ENCODE results near the gene FYB2.
A peak's percentile ranks its signal among the peaks of the same experiment; 100 is the strongest.

FYB2 gene

DNA sequence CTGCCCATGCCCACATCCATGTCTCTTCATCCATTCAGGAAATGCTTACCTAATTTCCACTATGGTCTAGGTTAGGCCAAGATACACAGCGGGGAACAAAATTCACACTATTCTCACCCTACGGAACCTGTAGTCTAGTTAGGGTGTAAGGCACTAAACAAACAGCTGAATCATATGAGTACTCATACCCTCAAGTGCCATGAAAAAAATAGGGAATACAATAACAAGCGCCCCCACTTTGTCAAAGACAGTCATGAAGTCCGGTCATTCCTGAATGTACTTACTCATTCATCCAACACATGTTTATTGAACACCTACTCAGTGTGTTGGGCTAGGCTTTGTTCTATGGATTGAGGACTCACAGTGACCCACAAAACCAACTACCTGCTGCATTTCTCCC, 6.2 kb upstream of the FYB2 start:
- ChIA-PET POLR2A (no interaction called here), CTCF (interaction anchor here (1.0 to 1.4 kb wide), 3 partner anchors 9 to 1224 kb away, joined by 3 to 4 read pairs (median 4); no protein-coding TSS in a partner anchor)

DNA sequence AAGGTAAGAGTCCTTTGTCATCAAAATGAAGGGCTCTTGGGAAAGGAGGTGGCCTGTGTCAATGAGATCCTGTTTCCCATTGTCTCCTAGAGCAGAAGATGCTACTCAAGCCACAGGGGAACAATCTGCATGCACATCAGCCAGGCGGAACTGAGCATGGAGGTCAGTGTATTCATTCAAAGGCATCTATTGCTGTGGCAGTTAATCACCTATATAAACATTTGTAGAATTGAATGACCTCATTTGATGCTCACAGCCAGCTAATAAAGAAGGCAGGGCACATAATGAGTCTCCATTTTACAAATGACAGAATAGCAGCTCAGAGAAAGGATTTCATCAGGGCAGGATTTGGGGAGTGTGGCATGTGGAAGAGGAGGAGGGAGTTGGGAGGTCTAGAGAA, 5.7 kb upstream of the FYB2 start:
- H3K36me3 ChIP-seq (ENCODE audit: control insufficient read depth in 4 of 4, insufficient read depth in 4 of 4, low read length in 3 of 4), result no peaks in the 10 kb centered on the region
- no peak overlapping the region for H3K27ac ChIP-seq (ENCODE audit: insufficient read depth in 1 of 2, low read depth in 1 of 2, low read length in 2 of 2, poor library complexity in 1 of 2, severe bottlenecking in 2 of 2)
- DNase-seq, result no peak
- H3K4me1 ChIP-seq (ENCODE audit: control extremely low read depth in 1 of 4, control insufficient read depth in 4 of 4, insufficient read depth in 4 of 4, low read length in 3 of 4), result peaks cover 0 to 10% (median 0%) of the 10 kb centered on the region in 4 experiments
- H3K9me3 ChIP-seq (ENCODE audit: control extremely low read depth in 1 of 5, control insufficient read depth in 4 of 5, insufficient read depth in 2 of 5, low read depth in 1 of 5, low read length in 4 of 5), result no peaks in the 10 kb centered on the region
- H3K4me3 ChIP-seq (ENCODE audit: control insufficient read depth in 1 of 7, extremely low read depth in 1 of 7, insufficient read depth in 4 of 7, low read depth in 2 of 7, low read length in 6 of 7), result no peak overlapping the region
- ChIA-PET POLR2A (no interaction called here), CTCF (interaction anchor here (1.0 to 1.4 kb wide), 2 partner anchors 9 to 1224 kb away, joined by 3 to 4 read pairs; no protein-coding TSS in a partner anchor)
- peaks cover 0 to 12% (median 0%) of the 10 kb centered on the region in 5 experiments for H3K27me3 ChIP-seq (replicated peaks in 2 of 5; ENCODE audit: control insufficient read depth in 4 of 5, insufficient read depth in 5 of 5, low read length in 4 of 5)
- 91% methylated on average over 1 of the region's 1 CpG for WGBS (ENCODE audit: insufficient coverage)

More for the DNA sequence above, 6.2 kb upstream of the FYB2 start:
- no peaks in the 10 kb centered on the region for H3K9me3 ChIP-seq (ENCODE audit: control extremely low read depth in 1 of 5, control insufficient read depth in 4 of 5, insufficient read depth in 2 of 5, low read depth in 1 of 5, low read length in 4 of 5)
- H3K27me3 ChIP-seq (replicated peaks in 2 of 5; ENCODE audit: control insufficient read depth in 4 of 5, insufficient read depth in 5 of 5, low read length in 4 of 5), result peaks cover 0 to 16% (median 0%) of the 10 kb centered on the region in 5 experiments
- no peak for DNase-seq
- H3K4me3 ChIP-seq (ENCODE audit: control insufficient read depth in 1 of 7, extremely low read depth in 1 of 7, insufficient read depth in 4 of 7, low read depth in 2 of 7, low read length in 6 of 7), result no peak overlapping the region
- no peaks in the 10 kb centered on the region for H3K36me3 ChIP-seq (ENCODE audit: control insufficient read depth in 4 of 4, insufficient read depth in 4 of 4, low read length in 3 of 4)
- no peak overlapping the region for H3K27ac ChIP-seq (ENCODE audit: insufficient read depth in 1 of 2, low read depth in 1 of 2, low read length in 2 of 2, poor library complexity in 1 of 2, severe bottlenecking in 2 of 2)
- peaks cover 0 to 10% (median 0%) of the 10 kb centered on the region in 4 experiments for H3K4me1 ChIP-seq (ENCODE audit: control extremely low read depth in 1 of 4, control insufficient read depth in 4 of 4, insufficient read depth in 4 of 4, low read length in 3 of 4)
- 94% methylated on average over 3 of the region's 4 CpGs for WGBS (ENCODE audit: insufficient coverage)

DNA sequence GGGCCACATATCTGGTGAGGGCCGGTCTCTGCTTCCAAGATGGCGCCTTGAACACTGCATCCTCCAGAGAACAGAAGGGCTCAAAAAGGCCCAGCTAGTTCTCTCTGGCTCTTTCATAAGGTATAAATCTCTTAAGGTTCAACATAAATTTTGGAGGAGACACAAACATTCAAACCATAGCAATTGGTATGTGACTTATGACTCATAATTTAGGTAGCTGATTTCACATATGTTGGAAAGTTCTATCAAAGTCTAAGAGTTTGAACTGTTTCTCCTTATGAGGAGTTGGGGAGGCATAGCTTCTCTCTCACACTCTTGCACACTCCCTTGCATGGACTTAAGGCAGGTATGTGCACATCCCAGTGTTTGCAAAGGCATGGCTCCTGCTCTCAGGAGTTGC, 5.1 kb upstream of the FYB2 start:
- Histone ChIP-seq H3K27ac (ENCODE audit: insufficient read depth in 1 of 2, low read depth in 1 of 2, low read length in 2 of 2, poor library complexity in 1 of 2, severe bottlenecking in 2 of 2) (no peak overlapping the region), H3K9me3 (ENCODE audit: control extremely low read depth in 1 of 5, control insufficient read depth in 4 of 5, insufficient read depth in 2 of 5, low read depth in 1 of 5, low read length in 4 of 5) (no peaks in the 10 kb centered on the region), H3K4me3 (ENCODE audit: control insufficient read depth in 1 of 7, extremely low read depth in 1 of 7, insufficient read depth in 4 of 7, low read depth in 2 of 7, low read length in 6 of 7) (no peak overlapping the region), H3K4me1 (ENCODE audit: control extremely low read depth in 1 of 4, control insufficient read depth in 4 of 4, insufficient read depth in 4 of 4, low read length in 3 of 4) (peaks cover 0 to 10% (median 0%) of the 10 kb centered on the region in 4 experiments), H3K36me3 (ENCODE audit: control insufficient read depth in 4 of 4, insufficient read depth in 4 of 4, low read length in 3 of 4) (no peaks in the 10 kb centered on the region), H3K27me3 (replicated peaks in 2 of 5; ENCODE audit: control insufficient read depth in 4 of 5, insufficient read depth in 5 of 5, low read length in 4 of 5) (peaks cover 0 to 11% (median 0%) of the 10 kb centered on the region in 5 experiments)
- WGBS (ENCODE audit: insufficient coverage), result 100% methylated on average over 2 of the region's 2 CpGs
- POLR2A ChIA-PET, result no interaction called here
- CTCF ChIA-PET, result interaction anchor here (1.4 kb wide), 1 partner anchor 8 kb away, joined by 4 read pairs; no protein-coding TSS in a partner anchor
- DNase-seq, result no peak

DNA sequence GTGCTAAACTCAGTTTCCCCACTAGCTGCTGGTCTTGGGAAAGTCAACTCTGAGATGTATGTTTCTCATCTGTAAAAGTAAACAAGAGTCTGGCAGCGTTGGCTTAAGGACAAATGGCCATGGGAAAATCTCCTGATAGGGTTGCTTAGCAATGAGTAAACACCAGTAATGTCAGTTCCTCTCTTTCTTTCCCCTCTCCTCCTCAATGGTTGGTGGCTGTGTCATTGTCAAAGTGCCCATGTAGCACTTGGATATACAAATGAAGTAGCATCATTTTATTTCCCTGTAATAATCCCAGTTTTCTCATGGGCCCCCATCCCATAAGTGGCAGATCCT, 2.2 kb upstream of the FYB2 start:
- Histone ChIP-seq H3K9me3 (ENCODE audit: control extremely low read depth in 1 of 5, control insufficient read depth in 4 of 5, insufficient read depth in 2 of 5, low read depth in 1 of 5, low read length in 4 of 5) (no peaks in the 10 kb centered on the region), H3K27ac (ENCODE audit: insufficient read depth in 1 of 2, low read depth in 1 of 2, low read length in 2 of 2, poor library complexity in 1 of 2, severe bottlenecking in 2 of 2) (no peak overlapping the region), H3K27me3 (replicated peaks in 2 of 5; ENCODE audit: control insufficient read depth in 4 of 5, insufficient read depth in 5 of 5, low read length in 4 of 5) (peaks cover 0 to 5% (median 0%) of the 10 kb centered on the region in 5 experiments), H3K4me1 (ENCODE audit: control extremely low read depth in 1 of 4, control insufficient read depth in 4 of 4, insufficient read depth in 4 of 4, low read length in 3 of 4) (peaks cover 0 to 10% (median 0%) of the 10 kb centered on the region in 4 experiments), H3K4me3 (ENCODE audit: control insufficient read depth in 1 of 7, extremely low read depth in 1 of 7, insufficient read depth in 4 of 7, low read depth in 2 of 7, low read length in 6 of 7) (peak overlapping the region in 1 of 7 experiments; percentile 8), H3K36me3 (ENCODE audit: control insufficient read depth in 4 of 4, insufficient read depth in 4 of 4, low read length in 3 of 4) (no peaks in the 10 kb centered on the region)
- CTCF ChIA-PET, result interaction anchor here (0.8 to 3.5 kb wide), 8 partner anchors 11 to 1537 kb away, joined by 3 to 12 read pairs (median 4); no protein-coding TSS in a partner anchor
- 0% methylated on average over 1 of the region's 1 CpG for whole genome bisulfite sequencing (ENCODE audit: insufficient coverage)
- DNase-seq, result peak; percentile 58 to 81 (median 71)
- POLR2A ChIA-PET, result no interaction called here

DNA sequence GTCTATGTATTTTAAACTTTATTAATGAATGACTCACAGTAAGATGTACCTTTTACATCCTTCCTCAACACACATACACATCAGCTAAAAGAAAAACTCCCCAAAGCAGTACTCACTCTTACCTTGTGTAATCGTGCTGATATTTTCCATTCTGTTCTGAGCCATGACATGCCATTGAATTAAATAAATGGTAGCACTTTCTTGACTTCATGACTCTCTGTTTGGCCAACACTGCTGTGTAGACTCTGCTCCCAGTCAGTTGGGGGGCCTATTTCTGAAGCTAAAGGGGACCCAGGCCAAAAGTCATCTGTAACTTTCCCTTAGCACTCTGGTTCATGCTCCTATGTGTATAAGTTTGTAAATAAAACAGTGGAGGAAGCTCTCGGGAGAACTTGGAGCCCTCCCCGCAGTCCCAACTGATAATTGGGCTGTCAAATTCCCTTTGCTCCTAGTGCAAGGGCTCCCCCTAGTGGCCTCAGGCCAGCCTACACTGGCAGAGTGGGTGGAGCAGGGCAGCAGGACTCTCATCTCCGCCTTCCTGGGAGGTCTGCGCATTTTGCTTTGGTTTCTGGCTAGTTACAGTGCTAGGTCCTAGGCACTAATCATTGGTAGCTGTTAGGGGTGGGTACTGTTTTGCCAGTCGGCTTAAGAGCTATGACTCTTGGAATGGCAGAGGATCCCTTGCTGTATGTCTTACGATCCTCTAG, 1.7 kb upstream of the FYB2 start:
- CTCF ChIA-PET, result interaction anchor here (0.8 to 3.5 kb wide), 10 partner anchors 11 to 1537 kb away, joined by 3 to 12 read pairs (median 4); no protein-coding TSS in a partner anchor
- POLR2A ChIA-PET, result interaction anchor here (0.6 kb wide), 1 partner anchor 29 kb away, joined by 3 read pairs; no protein-coding TSS in a partner anchor
- Histone ChIP-seq H3K9me3 (ENCODE audit: control extremely low read depth in 1 of 5, control insufficient read depth in 4 of 5, insufficient read depth in 2 of 5, low read depth in 1 of 5, low read length in 4 of 5) (no peaks in the 10 kb centered on the region), H3K27me3 (replicated peaks in 2 of 5; ENCODE audit: control insufficient read depth in 4 of 5, insufficient read depth in 5 of 5, low read length in 4 of 5) (peaks cover 0 to 5% (median 0%) of the 10 kb centered on the region in 5 experiments), H3K4me1 (ENCODE audit: control extremely low read depth in 1 of 4, control insufficient read depth in 4 of 4, insufficient read depth in 4 of 4, low read length in 3 of 4) (peaks cover 0 to 10% (median 0%) of the 10 kb centered on the region in 4 experiments), H3K36me3 (ENCODE audit: control insufficient read depth in 4 of 4, insufficient read depth in 4 of 4, low read length in 3 of 4) (no peaks in the 10 kb centered on the region), H3K4me3 (ENCODE audit: control insufficient read depth in 1 of 7, extremely low read depth in 1 of 7, insufficient read depth in 4 of 7, low read depth in 2 of 7, low read length in 6 of 7) (peak overlapping the region in 1 of 7 experiments; percentile 8), H3K27ac (ENCODE audit: insufficient read depth in 1 of 2, low read depth in 1 of 2, low read length in 2 of 2, poor library complexity in 1 of 2, severe bottlenecking in 2 of 2) (no peak overlapping the region)
- 16% methylated on average over 4 of the region's 7 CpGs for WGBS (ENCODE audit: insufficient coverage)
- peak; percentile 59 to 79 (median 72) for DNase-seq

DNA sequence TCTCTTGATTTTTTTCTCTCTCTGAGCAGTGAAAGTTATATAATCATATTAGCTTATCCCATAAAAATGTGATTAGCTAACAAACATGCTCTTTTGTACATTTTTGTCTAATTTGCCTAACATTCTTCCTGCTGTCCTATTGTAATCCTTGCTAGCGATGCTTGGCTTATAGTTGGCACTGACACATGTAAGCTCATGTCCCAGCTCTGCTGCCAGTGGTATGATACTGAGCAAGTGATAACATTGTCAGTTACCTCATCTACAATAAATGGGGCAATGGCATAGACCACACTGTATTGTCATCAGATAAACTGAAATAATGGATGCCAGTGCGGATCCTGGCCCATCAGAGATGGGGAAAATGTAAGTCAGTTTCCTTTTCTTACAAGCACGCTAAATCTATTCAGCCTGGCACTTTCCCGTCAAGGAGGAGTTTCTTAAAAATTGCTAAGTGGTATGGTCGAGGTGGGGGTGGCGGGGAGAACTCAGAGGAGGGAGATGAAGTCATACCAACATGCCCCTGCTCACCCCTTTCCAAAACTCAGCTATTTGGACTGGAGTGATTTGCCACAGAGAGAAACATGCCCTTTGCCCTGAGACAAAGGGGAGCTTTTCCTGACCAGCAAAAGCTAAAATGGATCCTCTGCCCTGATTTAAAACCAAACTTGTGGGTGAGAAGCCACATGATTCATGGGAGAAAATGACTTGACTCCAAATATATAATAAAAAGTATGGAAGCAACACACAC, 1.3 kb downstream of the FYB2 start:
- ChIA-PET CTCF (interaction anchor here (0.6 to 0.7 kb wide), 2 partner anchors 812 to 1678 kb away, joined by 3 read pairs; no protein-coding TSS in a partner anchor), POLR2A (no interaction called here)
- H3K27me3 ChIP-seq (replicated peaks in 2 of 5; ENCODE audit: control insufficient read depth in 4 of 5, insufficient read depth in 5 of 5, low read length in 4 of 5), result peaks cover 0 to 2% (median 0%) of the 10 kb centered on the region in 5 experiments
- DNase-seq, result no peak
- no peak overlapping the region for H3K27ac ChIP-seq (ENCODE audit: insufficient read depth in 1 of 2, low read depth in 1 of 2, low read length in 2 of 2, poor library complexity in 1 of 2, severe bottlenecking in 2 of 2)
- no peaks in the 10 kb centered on the region for H3K36me3 ChIP-seq (ENCODE audit: control insufficient read depth in 4 of 4, insufficient read depth in 4 of 4, low read length in 3 of 4)
- H3K4me3 ChIP-seq (ENCODE audit: control insufficient read depth in 1 of 7, extremely low read depth in 1 of 7, insufficient read depth in 4 of 7, low read depth in 2 of 7, low read length in 6 of 7), result no peak overlapping the region
- peaks cover 0 to 10% (median 0%) of the 10 kb centered on the region in 4 experiments for H3K4me1 ChIP-seq (ENCODE audit: control extremely low read depth in 1 of 4, control insufficient read depth in 4 of 4, insufficient read depth in 4 of 4, low read length in 3 of 4)
- 85% methylated on average over 4 of the region's 6 CpGs for WGBS (ENCODE audit: insufficient coverage)
- H3K9me3 ChIP-seq (ENCODE audit: control extremely low read depth in 1 of 5, control insufficient read depth in 4 of 5, insufficient read depth in 2 of 5, low read depth in 1 of 5, low read length in 4 of 5), result peaks cover 0 to 6% (median 4%) of the 10 kb centered on the region in 5 experiments

Measured in common myeloid progenitor, CD34-positive (primary cell).